BJ (cell line): Measurements from ENCODE around the gene MRPL12. TPM values are rescaled to one million over a fixed set of nuclear protein-coding genes. Genes with fewer than 3 reads are reported as not detected.
"Not testable (repeated sequence)": the region's sequence is repeated elsewhere in the genome, so short reads cannot be mapped to it uniquely, and the experiment has no call there.

Experiments used
- CTCF ChIA-PET: fragments of 350-600 bp; formaldehyde crosslinking; extraction: SDS; loops from one replicate; lab custom pipeline; 2021; ENCODE audit warnings: antibody characterized with exemption, inconsistent platforms; lab: Yijun Ruan, JAX
- POLR2A ChIA-PET: fragments of 300-600 bp; sonication (Branson Sonifier 250); formaldehyde crosslinking; extraction: SDS; loops from one replicate; lab custom pipeline; 2021; ENCODE audit warnings: antibody characterized with exemption; lab: Charles Lee
- DNase-seq: peaks from one replicate; pipeline ENCODE4 v3.0.0-alpha.2; 2011; ENCODE audit warnings: low read depth
- H3K27me3 ChIP-seq: 2 replicates; pipeline ENCODE4 v1.6.0; 2011; ENCODE audit warnings: low read length; ENCODE audit not compliant: control insufficient read depth, insufficient read depth
- H3K36me3 ChIP-seq: 2 replicates; pipeline ENCODE4 v1.5.1; 2011; ENCODE audit warnings: low read length; ENCODE audit not compliant: control insufficient read depth, insufficient read depth
- H3K4me3 ChIP-seq: 2 replicates; pipeline ENCODE4 v1.5.1; 2011; ENCODE audit warnings: low read depth, mild to moderate bottlenecking, control low read depth, low read length
- polyA plus RNA-seq: library from polyadenylated mRNA; depleted of rRNA; stranded (reverse); fragments of >200 nt; gene quantifications from 2 replicates; pipeline ENCODE4 v1.2.3, GENCODE V29; 2011
- TF ChIP-seq, protein P1 (sequence below): IDR thresholded peaks from 2 replicates; pipeline ENCODE4 v1.5.1; 2011; ENCODE audit warnings: low read depth, mild to moderate bottlenecking, control low read depth, inconsistent platforms, low read length, moderate library complexity; ENCODE audit not compliant: insufficient read depth

MRPL12 gene
- polyA plus RNA-seq, 1 experiment: 63.0 TPM

DNA sequence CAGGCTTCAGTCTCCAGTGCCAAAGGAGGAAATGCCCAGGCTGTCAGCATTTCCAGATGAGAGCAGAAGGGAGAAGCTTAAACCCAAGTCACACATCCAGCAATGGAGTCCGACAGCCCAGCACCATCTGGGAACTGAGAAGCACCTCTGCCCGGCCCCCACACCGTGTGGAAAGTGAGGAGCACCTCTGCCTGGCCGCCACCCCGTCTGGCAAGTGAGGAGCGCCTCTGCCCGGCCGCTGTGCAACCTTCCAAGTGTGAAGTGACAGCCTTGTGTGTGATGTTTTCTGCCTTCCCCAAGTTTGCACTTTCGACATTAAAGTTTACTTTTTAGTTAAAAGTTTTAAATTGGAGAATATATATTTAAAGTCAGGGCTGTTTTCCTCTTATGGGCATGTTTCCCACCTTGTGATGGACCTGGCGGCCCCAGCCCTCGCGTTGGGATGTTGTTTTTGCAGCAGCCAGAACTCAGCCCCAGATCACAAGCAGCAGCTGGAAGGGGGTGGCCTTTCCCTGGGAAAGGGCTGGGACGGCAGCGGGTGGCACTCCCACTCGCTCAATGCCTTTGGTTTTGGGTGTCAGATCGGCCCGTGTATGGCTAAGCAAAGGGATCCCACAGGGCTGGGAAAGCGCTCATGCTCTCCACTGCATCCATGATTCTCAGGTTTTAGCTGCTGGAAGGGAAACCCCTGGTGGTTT, 29.5 kb upstream of the MRPL12 start:
- Histone ChIP-seq H3K27me3 (no peaks in the 10 kb centered on the region), H3K4me3 (no peak overlapping the region), H3K36me3 (peaks cover 21% of the 10 kb centered on the region)
- TF ChIP-seq, protein P1, sequence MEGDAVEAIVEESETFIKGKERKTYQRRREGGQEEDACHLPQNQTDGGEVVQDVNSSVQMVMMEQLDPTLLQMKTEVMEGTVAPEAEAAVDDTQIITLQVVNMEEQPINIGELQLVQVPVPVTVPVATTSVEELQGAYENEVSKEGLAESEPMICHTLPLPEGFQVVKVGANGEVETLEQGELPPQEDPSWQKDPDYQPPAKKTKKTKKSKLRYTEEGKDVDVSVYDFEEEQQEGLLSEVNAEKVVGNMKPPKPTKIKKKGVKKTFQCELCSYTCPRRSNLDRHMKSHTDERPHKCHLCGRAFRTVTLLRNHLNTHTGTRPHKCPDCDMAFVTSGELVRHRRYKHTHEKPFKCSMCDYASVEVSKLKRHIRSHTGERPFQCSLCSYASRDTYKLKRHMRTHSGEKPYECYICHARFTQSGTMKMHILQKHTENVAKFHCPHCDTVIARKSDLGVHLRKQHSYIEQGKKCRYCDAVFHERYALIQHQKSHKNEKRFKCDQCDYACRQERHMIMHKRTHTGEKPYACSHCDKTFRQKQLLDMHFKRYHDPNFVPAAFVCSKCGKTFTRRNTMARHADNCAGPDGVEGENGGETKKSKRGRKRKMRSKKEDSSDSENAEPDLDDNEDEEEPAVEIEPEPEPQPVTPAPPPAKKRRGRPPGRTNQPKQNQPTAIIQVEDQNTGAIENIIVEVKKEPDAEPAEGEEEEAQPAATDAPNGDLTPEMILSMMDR: no peak
- DNase-seq: no peak
- ChIA-PET CTCF (no interaction called here), POLR2A (no interaction called here)

- DNase-seq, POLR2A ChIA-PET: not testable (repeated sequence)
- H3K36me3 ChIP-seq: peaks cover 20% of the 10 kb centered on the region
These were observed 27.5 kb upstream of the MRPL12 start for GRCh38 chr17:81675515-81676221.

DNA sequence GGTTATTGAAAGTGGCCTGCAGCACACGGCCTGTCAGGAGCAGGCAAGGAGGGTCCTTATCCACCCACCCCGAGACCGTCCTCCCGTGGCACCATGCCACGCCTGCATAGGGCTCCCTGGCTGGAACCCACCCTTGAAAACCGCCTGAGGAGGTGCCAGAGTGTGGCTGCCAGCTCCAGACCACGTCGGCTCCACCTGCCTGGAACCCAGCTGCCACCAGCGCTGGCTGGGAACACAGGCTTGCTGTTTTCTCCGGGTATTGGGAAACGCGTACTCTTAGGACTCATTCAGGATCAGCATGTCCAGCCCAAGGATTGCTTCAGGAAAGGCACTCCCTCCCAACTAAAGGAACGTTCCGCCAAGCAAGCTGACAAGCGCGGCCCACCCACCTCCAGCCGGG, 26.3 kb upstream of the MRPL12 start:
- CTCF ChIA-PET: no interaction called here
- peaks cover 19% of the 10 kb centered on the region for H3K36me3 ChIP-seq
- DNase-seq: no peak
- POLR2A ChIA-PET: no interaction called here
- TF ChIP-seq, protein P1: no peak
- no peaks in the 10 kb centered on the region for H3K27me3 ChIP-seq
- H3K4me3 ChIP-seq: no peak overlapping the region

More at GRCh38 chr17:81675515-81676221, 27.5 kb upstream of the MRPL12 start:
- TF ChIP-seq, protein P1: peak; percentile 55
- CTCF ChIA-PET: interaction anchor here (0.6 to 1.1 kb wide), 3 partner anchors 17 to 267 kb away, joined by 3 to 5 read pairs (median 3); no protein-coding TSS in a partner anchor
- not testable (repeated sequence) for H3K27me3 ChIP-seq, H3K4me3 ChIP-seq

DNA sequence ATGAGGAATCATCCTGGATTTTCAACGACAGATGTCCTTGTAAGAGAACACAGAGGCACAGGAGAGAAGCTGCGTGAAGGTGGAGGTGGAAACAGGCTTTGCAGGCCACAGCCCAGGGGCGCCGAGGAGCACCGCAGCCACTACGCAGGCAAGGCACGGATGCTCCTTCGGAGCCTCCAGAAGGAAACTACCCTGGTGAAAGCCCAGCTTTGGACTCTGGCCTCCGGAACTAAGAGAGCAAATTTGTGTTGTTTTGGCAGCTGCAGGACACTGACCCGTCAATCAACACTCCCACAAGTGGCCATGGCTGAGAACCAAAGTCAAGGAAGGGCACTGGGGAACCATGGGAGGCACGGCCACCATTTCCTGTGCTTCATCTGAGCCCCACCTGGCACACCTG, 23.0 kb upstream of the MRPL12 start:
- Histone ChIP-seq H3K4me3 (no peak overlapping the region), H3K27me3 (no peaks in the 10 kb centered on the region), H3K36me3 (peaks cover 7% of the 10 kb centered on the region)
- POLR2A ChIA-PET: no interaction called here
- CTCF ChIA-PET: no interaction called here
- TF ChIP-seq, protein P1: no peak
- DNase-seq: no peak

DNA sequence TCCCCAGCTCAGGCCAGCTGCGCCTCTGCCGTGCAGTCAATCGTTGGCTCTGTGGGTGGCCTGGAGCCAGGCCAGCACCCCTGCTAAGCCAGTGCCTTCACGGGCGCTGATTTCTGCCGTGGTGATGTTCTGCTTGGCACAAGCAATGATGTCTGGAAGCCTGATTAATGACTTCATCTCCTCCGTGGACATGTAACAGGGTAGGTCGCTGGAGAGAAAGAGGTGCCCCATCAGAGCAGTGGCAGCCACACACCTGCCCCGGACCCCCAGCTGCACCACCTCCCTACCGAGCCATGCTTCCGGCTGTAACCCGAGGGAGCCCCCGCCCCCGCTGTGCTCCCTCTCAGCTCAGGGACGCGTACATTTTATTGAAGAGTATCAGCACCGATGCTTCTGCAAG, 21.5 kb upstream of the MRPL12 start:
- Histone ChIP-seq H3K27me3 (no peaks in the 10 kb centered on the region), H3K36me3 (peaks cover 17% of the 10 kb centered on the region), H3K4me3 (no peak overlapping the region)
- TF ChIP-seq, protein P1: no peak
- no peak for DNase-seq
- CTCF ChIA-PET: interaction anchor here (1.3 kb wide), 1 partner anchor 30 kb away, joined by 4 read pairs; the partner anchor contains the start of gene SLC25A10
- POLR2A ChIA-PET: no interaction called here
